WTC11 (cell line): Measurements from ENCODE around the gene OPTN. TPM values are rescaled to one million over a fixed set of nuclear protein-coding genes. Genes with fewer than 3 reads are reported as not detected.

Source experiments
- ATAC-seq: fragments of 200-7000 bp; cut with Tn5 transposase; 2 replicates; pipeline ENCODE4 v1.10.0; 2021; ENCODE audit warnings: mild to moderate bottlenecking, moderate library complexity
- CTCF ChIA-PET: fragments of 300-600 bp; sonication (Branson Sonifier 250); formaldehyde crosslinking; loops from one replicate; lab custom pipeline; 2021; ENCODE audit warnings: antibody characterized with exemption; lab: Charles Lee
- POLR2A ChIA-PET: fragments of 350-600 bp; sonication (Branson Sonifier 250); formaldehyde crosslinking; loops from one replicate; lab custom pipeline; 2021; ENCODE audit warnings: antibody characterized with exemption; lab: Charles Lee
- DNase-seq: peaks from one replicate; pipeline ENCODE4 v3.0.0; 2021; ENCODE audit warnings: low spot score
- H3K27ac Mint-ChIP-seq: 2 replicates; pipeline ENCODE4 v1.8.0; 2021; ENCODE audit warnings: mixed read lengths
- H3K27me3 Mint-ChIP-seq: 2 replicates; pipeline ENCODE4 v1.8.0; 2021; ENCODE audit warnings: low read depth, mild to moderate bottlenecking, moderate library complexity, mixed read lengths
- H3K36me3 Mint-ChIP-seq: 2 replicates; pipeline ENCODE4 v1.8.0; 2021; ENCODE audit warnings: mixed read lengths
- H3K4me1 Mint-ChIP-seq: 2 replicates; pipeline ENCODE4 v1.8.0; 2022; ENCODE audit warnings: mixed read lengths
- H3K4me3 Mint-ChIP-seq: 2 replicates; pipeline ENCODE4 v1.8.0; 2021; ENCODE audit warnings: mild to moderate bottlenecking, moderate library complexity, mixed read lengths
- H3K9me3 Mint-ChIP-seq: 2 replicates; pipeline ENCODE4 v1.8.0; 2021; ENCODE audit warnings: mixed read lengths
- ELF4 ChIP-seq: sonication (generic); formaldehyde crosslinking; IDR thresholded peaks from 2 replicates; pipeline ENCODE4 v1.8.1; 2022; ENCODE audit warnings: low read depth, mild to moderate bottlenecking, moderate library complexity, missing genetic modification reagents
- ETV6 ChIP-seq: sonication (generic); formaldehyde crosslinking; IDR thresholded peaks from 2 replicates; pipeline ENCODE4 v1.8.1; 2022; ENCODE audit warnings: mild to moderate bottlenecking, missing genetic modification reagents
- NFATC4 ChIP-seq: fragments of 250-450 bp; sonication (Bioruptor Pico); IDR thresholded peaks from 2 replicates; pipeline ENCODE4 v1.9.0; 2021; ENCODE audit warnings: mild to moderate bottlenecking
- NFE2L1 ChIP-seq: sonication (generic); formaldehyde crosslinking; IDR thresholded peaks from 2 replicates; pipeline ENCODE4 v1.8.1; 2023; ENCODE audit warnings: missing genetic modification reagents
- NR1H2 ChIP-seq: sonication (generic); formaldehyde crosslinking; IDR thresholded peaks from 2 replicates; pipeline ENCODE4 v1.9.0; 2021; ENCODE audit warnings: mild to moderate bottlenecking, moderate library complexity, missing genetic modification reagents
- ZBTB21 ChIP-seq: sonication (generic); formaldehyde crosslinking; IDR thresholded peaks from 2 replicates; pipeline ENCODE4 v1.8.1; 2023; ENCODE audit warnings: mild to moderate bottlenecking, missing genetic modification reagents, borderline replicate concordance
- ZNF423 ChIP-seq: fragments of 250-450 bp; sonication (Bioruptor Pico); IDR thresholded peaks from 2 replicates; pipeline ENCODE4 v2.1.2; 2022; ENCODE audit warnings: mild to moderate bottlenecking, moderate library complexity
- total RNA-seq: library from RNA; stranded (reverse); gene quantifications from 3 replicates; pipeline ENCODE4 v1.2.3, GENCODE V29; 2021
- TF ChIP-seq, protein P1 (sequence below): fragments of 250-450 bp; sonication (Bioruptor Pico); IDR thresholded peaks from 2 replicates; pipeline ENCODE4 v1.9.0; 2021; ENCODE audit warnings: mild to moderate bottlenecking, borderline replicate concordance
- TF ChIP-seq, protein P2 (sequence below): sonication (generic); formaldehyde crosslinking; IDR thresholded peaks from 2 replicates; pipeline ENCODE4 v1.8.0; 2022; ENCODE audit warnings: mild to moderate bottlenecking, missing genetic modification reagents
- TF ChIP-seq, protein P3 (sequence below): sonication (generic); formaldehyde crosslinking; IDR thresholded peaks from 2 replicates; pipeline ENCODE4 v1.8.1; 2023; ENCODE audit warnings: mild to moderate bottlenecking, missing genetic modification reagents
- TF ChIP-seq, protein P4 (sequence below): sonication (generic); formaldehyde crosslinking; IDR thresholded peaks from 2 replicates; pipeline ENCODE4 v1.8.1; 2022; ENCODE audit warnings: missing genetic modification reagents, borderline replicate concordance
- TF ChIP-seq, protein P5 (sequence below): fragments of 250-450 bp; sonication (Bioruptor Pico); IDR thresholded peaks from 2 replicates; pipeline ENCODE4 v1.9.0; 2021; ENCODE audit warnings: mild to moderate bottlenecking
- TF ChIP-seq, protein P6 (sequence below): sonication (generic); formaldehyde crosslinking; IDR thresholded peaks from 2 replicates; pipeline ENCODE4 v1.8.1; 2023; ENCODE audit warnings: mild to moderate bottlenecking, missing genetic modification reagents, moderate library complexity
- TF ChIP-seq, protein P7 (sequence below): fragments of 250-450 bp; sonication (Bioruptor Pico); IDR thresholded peaks from 2 replicates; pipeline ENCODE4 v1.9.0; 2021; ENCODE audit warnings: mild to moderate bottlenecking
- TF ChIP-seq, protein P8 (sequence below): fragments of 250-450 bp; sonication (Bioruptor Pico); IDR thresholded peaks from 2 replicates; pipeline ENCODE4 v1.8.0; 2021; ENCODE audit warnings: mild to moderate bottlenecking

The OPTN gene
- total RNA-seq, 1 experiment from 2014 or later = 44.3 TPM

DNA sequence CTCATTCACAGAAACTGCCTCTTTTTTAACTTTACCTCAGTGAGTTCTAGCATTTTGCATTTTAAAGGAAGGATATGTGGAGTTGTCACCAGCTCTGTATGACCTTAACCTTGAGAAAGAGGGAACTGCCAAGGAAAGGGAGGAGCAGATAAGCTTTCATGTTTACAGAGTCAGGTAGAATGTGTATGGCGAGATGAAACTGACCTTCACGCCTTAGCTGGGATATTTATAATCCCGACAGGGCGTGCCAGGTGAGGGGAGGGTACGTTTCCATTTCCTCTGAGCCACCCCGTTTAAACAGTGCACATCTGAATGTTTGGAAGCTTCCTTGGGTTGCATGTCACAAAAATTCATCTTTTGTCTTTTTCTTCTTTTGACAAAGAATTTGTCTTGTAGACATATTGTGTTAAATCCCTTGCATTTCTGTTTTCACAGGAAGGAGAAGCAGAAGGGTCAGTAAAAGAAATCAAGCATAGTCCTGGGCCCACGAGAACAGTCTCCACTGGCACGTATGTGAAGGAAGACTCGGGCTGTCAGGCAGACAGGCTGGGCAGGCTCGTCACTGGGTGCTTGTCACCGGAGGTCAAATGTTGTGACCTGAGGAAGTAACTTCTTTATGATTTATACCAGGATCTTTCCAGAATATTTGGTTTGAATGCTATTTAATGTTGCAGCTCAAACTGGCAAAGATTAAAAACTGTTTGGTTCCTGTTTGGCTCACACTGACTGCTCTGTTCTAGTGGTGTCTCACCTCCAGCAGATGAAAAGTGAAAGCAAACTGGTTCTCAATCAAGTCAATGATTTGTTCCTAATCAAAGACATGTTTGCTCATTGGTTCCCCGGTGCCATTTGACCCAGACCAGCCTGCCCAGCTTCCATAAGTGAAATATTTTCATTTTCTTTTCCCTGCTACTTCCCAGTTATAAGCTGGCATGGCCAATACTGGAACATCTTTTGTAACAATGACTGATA lies 16.2 kb downstream of the OPTN start (continued):
- TF ChIP-seq ELF4 = no peak
- TF ChIP-seq, protein P1, sequence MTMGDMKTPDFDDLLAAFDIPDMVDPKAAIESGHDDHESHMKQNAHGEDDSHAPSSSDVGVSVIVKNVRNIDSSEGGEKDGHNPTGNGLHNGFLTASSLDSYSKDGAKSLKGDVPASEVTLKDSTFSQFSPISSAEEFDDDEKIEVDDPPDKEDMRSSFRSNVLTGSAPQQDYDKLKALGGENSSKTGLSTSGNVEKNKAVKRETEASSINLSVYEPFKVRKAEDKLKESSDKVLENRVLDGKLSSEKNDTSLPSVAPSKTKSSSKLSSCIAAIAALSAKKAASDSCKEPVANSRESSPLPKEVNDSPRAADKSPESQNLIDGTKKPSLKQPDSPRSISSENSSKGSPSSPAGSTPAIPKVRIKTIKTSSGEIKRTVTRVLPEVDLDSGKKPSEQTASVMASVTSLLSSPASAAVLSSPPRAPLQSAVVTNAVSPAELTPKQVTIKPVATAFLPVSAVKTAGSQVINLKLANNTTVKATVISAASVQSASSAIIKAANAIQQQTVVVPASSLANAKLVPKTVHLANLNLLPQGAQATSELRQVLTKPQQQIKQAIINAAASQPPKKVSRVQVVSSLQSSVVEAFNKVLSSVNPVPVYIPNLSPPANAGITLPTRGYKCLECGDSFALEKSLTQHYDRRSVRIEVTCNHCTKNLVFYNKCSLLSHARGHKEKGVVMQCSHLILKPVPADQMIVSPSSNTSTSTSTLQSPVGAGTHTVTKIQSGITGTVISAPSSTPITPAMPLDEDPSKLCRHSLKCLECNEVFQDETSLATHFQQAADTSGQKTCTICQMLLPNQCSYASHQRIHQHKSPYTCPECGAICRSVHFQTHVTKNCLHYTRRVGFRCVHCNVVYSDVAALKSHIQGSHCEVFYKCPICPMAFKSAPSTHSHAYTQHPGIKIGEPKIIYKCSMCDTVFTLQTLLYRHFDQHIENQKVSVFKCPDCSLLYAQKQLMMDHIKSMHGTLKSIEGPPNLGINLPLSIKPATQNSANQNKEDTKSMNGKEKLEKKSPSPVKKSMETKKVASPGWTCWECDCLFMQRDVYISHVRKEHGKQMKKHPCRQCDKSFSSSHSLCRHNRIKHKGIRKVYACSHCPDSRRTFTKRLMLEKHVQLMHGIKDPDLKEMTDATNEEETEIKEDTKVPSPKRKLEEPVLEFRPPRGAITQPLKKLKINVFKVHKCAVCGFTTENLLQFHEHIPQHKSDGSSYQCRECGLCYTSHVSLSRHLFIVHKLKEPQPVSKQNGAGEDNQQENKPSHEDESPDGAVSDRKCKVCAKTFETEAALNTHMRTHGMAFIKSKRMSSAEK = no peak
- TF ChIP-seq, protein P2, sequence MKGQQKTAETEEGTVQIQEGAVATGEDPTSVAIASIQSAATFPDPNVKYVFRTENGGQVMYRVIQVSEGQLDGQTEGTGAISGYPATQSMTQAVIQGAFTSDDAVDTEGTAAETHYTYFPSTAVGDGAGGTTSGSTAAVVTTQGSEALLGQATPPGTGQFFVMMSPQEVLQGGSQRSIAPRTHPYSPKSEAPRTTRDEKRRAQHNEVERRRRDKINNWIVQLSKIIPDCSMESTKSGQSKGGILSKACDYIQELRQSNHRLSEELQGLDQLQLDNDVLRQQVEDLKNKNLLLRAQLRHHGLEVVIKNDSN = no peak
- TF ChIP-seq, protein P3, sequence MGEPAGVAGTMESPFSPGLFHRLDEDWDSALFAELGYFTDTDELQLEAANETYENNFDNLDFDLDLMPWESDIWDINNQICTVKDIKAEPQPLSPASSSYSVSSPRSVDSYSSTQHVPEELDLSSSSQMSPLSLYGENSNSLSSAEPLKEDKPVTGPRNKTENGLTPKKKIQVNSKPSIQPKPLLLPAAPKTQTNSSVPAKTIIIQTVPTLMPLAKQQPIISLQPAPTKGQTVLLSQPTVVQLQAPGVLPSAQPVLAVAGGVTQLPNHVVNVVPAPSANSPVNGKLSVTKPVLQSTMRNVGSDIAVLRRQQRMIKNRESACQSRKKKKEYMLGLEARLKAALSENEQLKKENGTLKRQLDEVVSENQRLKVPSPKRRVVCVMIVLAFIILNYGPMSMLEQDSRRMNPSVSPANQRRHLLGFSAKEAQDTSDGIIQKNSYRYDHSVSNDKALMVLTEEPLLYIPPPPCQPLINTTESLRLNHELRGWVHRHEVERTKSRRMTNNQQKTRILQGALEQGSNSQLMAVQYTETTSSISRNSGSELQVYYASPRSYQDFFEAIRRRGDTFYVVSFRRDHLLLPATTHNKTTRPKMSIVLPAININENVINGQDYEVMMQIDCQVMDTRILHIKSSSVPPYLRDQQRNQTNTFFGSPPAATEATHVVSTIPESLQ (CRISPR knock-in tag) = no peak
- TF ChIP-seq, protein P4, sequence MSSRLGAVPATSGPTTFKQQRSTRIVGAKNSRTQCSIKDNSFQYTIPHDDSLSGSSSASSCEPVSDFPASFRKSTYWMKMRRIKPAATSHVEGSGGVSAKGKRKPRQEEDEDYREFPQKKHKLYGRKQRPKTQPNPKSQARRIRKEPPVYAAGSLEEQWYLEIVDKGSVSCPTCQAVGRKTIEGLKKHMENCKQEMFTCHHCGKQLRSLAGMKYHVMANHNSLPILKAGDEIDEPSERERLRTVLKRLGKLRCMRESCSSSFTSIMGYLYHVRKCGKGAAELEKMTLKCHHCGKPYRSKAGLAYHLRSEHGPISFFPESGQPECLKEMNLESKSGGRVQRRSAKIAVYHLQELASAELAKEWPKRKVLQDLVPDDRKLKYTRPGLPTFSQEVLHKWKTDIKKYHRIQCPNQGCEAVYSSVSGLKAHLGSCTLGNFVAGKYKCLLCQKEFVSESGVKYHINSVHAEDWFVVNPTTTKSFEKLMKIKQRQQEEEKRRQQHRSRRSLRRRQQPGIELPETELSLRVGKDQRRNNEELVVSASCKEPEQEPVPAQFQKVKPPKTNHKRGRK (CRISPR knock-in tag) = no peak

DNA sequence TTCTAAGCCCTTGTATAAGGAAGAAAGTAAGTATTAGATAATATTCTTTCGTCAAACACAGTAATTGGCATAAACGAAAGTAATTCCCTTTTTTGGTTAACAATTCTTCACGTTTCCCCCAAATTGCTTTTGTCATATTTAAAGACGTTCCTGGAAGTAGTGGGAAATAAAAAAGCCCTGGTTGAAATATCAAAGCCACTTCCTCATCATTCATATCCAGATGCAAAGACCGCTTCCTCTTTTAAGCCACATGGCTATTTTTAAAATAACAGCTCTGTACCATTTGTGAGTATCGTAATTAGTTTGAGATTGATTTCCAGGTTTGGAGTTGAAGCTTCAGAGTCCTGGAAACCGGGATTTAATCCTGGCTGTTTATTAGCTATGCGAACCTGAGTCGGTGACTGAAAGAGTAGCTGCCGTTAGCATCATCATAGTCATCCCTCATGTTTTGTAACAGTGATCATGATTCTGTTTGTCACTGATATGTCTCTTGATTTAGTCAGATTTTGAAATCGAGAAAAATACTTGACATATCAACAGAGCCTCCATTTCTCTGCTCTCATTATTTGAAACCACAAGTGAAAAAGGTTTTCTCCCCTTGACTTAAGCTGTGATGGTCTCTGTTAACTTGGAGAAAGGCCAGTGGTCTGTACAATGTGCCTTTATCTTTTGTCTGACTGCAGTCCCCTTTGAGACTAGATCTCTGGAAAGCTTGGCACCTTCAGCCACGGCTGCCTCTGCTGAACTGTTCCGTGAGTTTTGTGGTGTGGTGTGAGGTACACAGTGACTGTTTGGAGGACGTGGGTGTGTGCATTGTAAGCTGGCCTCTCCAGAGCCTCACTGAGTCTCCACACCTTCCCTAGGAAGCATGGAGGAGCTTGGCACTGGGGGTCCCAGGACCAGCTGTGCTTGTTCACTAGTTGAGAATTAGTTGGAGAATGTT lies 18.1 kb downstream of the OPTN start:
- no peak overlapping the region for H3K4me3 Mint-ChIP-seq
- ATAC-seq (no peak), DNase-seq (no peak)
- H3K27ac Mint-ChIP-seq = no peak overlapping the region
- ChIA-PET POLR2A (no interaction called here), CTCF (interaction anchor here (0.6 to 1.4 kb wide), 2 partner anchors 43 to 68 kb away, joined by 3 to 4 read pairs; partner anchors contain the start of gene MCM10)
- H3K36me3 Mint-ChIP-seq = peaks cover 53% of the 10 kb centered on the region
- peaks cover 3% of the 10 kb centered on the region; the same call in 1 of the 2 replicates for H3K4me1 Mint-ChIP-seq
- no peaks in the 10 kb centered on the region for H3K9me3 Mint-ChIP-seq
- TF ChIP-seq NFATC4 (CRISPR knock-in tag) = no peak
- no peak for TF ChIP-seq ZBTB21 (CRISPR knock-in tag)
- no peak for TF ChIP-seq ZNF423 (CRISPR knock-in tag)
- TF ChIP-seq, protein P5, sequence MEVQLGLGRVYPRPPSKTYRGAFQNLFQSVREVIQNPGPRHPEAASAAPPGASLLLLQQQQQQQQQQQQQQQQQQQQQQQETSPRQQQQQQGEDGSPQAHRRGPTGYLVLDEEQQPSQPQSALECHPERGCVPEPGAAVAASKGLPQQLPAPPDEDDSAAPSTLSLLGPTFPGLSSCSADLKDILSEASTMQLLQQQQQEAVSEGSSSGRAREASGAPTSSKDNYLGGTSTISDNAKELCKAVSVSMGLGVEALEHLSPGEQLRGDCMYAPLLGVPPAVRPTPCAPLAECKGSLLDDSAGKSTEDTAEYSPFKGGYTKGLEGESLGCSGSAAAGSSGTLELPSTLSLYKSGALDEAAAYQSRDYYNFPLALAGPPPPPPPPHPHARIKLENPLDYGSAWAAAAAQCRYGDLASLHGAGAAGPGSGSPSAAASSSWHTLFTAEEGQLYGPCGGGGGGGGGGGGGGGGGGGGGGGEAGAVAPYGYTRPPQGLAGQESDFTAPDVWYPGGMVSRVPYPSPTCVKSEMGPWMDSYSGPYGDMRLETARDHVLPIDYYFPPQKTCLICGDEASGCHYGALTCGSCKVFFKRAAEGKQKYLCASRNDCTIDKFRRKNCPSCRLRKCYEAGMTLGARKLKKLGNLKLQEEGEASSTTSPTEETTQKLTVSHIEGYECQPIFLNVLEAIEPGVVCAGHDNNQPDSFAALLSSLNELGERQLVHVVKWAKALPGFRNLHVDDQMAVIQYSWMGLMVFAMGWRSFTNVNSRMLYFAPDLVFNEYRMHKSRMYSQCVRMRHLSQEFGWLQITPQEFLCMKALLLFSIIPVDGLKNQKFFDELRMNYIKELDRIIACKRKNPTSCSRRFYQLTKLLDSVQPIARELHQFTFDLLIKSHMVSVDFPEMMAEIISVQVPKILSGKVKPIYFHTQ (CRISPR knock-in tag) = no peak
- TF ChIP-seq NR1H2 (CRISPR knock-in tag) = no peak
- TF ChIP-seq, protein P6, sequence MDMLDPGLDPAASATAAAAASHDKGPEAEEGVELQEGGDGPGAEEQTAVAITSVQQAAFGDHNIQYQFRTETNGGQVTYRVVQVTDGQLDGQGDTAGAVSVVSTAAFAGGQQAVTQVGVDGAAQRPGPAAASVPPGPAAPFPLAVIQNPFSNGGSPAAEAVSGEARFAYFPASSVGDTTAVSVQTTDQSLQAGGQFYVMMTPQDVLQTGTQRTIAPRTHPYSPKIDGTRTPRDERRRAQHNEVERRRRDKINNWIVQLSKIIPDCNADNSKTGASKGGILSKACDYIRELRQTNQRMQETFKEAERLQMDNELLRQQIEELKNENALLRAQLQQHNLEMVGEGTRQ (CRISPR knock-in tag) = no peak
- TF ChIP-seq ETV6 (CRISPR knock-in tag) = no peak
- no peak for TF ChIP-seq NFE2L1 (CRISPR knock-in tag)
- TF ChIP-seq ELF4 = no peak
- TF ChIP-seq, protein P7, sequence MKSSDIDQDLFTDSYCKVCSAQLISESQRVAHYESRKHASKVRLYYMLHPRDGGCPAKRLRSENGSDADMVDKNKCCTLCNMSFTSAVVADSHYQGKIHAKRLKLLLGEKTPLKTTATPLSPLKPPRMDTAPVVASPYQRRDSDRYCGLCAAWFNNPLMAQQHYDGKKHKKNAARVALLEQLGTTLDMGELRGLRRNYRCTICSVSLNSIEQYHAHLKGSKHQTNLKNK (CRISPR knock-in tag) = no peak
- TF ChIP-seq, protein P8, sequence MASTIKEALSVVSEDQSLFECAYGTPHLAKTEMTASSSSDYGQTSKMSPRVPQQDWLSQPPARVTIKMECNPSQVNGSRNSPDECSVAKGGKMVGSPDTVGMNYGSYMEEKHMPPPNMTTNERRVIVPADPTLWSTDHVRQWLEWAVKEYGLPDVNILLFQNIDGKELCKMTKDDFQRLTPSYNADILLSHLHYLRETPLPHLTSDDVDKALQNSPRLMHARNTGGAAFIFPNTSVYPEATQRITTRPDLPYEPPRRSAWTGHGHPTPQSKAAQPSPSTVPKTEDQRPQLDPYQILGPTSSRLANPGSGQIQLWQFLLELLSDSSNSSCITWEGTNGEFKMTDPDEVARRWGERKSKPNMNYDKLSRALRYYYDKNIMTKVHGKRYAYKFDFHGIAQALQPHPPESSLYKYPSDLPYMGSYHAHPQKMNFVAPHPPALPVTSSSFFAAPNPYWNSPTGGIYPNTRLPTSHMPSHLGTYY (CRISPR knock-in tag) = no peak
- TF ChIP-seq, protein P4 (CRISPR knock-in tag) = no peak
- no peaks in the 10 kb centered on the region for H3K27me3 Mint-ChIP-seq
